Activated T-helper 1 cell treated with anti-CD3 and anti-CD28 coated beads, Interleukin-2, amount 50 U/mL, for 16 hours (primary cell): ENCODE data around the gene ATXN2.
"Not testable (repeated sequence)": the region's sequence is repeated elsewhere in the genome, so short reads cannot be mapped to it uniquely, and the experiment has no call there.

Experiments
- DNase-seq, 2 donors: peaks; one replicate each; pipeline ENCODE4 v3.0.0-alpha.2; 2020; ENCODE audit warnings: low read depth in 1 of 2, low spot score in 1 of 2

Gene ATXN2

DNA sequence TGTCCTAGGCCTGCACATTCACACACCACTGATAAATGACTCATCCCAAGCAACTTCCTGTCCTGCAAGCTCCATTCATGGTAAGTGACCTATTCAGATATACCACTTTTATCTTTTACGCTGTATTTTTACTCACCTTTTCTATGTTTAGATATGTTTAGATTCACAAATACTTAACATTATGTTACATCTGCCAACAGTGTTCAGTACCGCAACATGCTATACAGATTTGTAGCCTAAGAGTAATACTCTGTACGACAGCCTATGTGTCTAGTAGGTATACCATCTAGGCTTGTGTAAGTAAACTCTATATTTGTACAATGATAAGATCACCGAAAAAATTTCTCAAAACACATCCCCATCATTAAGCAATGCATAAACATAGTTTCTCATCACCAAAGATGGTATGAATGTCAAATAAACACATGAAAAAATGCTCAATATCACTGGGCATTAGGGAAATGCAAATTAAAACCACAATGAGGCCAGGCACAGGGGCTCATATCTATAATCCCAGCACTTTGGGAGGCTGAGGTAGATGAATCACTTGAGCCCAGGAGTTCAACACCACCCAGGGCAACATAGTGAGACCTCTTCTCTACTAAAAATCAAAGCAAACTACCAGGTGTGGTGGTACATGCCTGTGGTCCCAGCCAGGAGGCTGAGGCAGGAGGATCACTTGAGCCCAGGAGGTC is 20.7 kb downstream of the ATXN2 start:
- DNase-seq, result no peak

DNA sequence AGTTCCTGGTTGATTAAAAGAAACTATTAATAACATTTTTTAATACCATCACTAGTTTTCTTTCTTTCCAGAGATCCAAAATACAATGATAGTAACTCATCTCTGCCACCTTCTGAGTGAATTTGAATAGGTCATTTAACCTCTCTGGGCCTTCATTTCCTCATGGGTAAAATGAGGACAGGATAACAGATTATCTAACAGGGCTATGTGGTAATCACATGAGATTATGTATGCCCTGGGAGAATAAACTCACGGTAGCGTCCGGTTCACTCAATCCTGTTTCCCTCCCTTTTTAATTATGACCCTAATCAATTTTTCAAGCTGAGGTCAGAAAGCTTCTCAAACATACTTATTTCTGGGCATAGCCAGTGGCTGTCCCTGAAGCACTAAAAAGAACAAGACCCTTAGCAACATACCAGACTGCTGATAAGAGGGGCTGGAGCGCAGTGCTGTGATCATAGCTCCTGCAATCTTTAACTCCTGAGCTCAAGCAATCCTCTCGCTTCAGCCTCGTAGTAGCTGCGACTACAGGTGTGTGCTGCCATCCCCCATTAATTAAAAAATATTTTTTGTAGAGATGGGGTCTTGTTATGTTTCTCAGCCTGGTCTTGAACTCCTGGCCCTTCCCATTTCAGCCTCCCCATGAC is 24.2 kb downstream of the ATXN2 start:
- DNase-seq, result no peak

DNA sequence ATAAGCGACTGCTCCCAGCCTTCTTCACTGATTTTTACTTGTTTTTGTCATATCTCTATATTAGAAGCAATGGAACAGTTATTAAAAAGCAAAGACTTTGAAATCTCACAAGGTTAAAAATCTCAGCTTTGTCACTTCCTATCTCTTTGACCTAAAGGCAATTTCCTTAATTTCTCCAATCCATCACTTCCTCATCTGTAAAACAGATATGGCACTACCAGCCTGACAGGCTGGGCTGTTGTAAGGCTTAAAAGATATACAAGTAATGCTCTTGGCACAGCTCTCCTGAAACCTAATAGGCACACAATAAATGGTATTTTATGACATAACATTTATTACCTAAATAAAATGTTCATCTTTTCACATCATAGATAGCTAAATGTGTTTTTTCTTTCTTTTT is 25.6 kb downstream of the ATXN2 start:
- DNase-seq, result no peak

GRCh38 chr12:111570084-111570961 is 28.8 kb downstream of the ATXN2 start:
- DNase-seq, result no peak

DNA sequence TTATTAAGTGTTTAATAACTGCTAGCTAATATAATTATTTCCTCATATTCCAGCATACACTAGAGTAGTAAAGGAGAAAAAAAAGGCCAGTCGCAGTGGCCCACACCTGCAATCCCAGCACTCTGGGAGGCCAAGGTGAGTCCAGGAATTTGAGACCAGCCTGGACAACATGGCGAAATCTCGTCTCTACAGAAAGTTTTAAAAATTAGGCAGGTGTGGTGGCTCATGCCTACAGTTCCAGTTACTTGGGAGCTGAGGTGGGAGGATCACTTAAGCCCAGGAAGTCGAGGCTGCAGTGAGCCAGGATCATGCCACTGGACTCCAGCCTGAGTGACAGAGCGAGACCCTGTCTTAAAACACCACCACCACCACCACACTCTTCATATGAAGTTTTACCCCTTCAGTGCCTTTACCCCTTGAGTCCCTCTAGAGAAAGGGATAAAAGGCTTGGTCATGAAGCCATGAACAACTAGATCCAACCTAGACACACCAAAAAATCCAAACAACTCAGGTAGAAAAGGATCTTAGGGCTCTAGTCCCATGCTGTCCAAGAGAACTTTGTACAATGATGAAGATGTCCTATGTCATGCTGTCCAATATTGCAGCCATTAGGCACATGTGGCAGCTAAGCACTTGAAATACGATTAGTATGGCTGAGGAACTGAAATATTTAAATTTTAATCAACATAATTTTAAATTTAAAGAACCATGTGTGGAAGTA is 29.6 kb downstream of the ATXN2 start:
- no peak for DNase-seq

DNA sequence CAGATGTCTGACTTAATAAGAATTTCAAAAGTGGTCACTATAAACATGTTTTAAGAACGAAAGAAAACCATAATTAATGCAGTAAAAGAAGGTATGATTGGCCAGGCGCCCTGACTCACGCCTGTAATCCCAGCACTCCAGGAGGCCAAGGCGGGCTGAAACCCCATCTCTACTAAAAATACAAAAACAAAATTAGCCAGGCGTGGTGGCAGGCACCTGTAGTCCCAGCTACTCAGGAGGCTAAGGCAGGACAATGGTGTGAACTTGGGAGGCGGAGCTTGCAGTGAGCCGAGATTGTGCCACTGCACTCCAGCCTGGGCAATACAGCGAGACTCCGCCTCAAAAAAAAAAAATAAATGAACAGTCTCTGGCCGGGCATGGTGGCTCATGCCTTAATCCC is 38.3 kb downstream of the ATXN2 start:
- DNase-seq, result not testable (repeated sequence)

DNA sequence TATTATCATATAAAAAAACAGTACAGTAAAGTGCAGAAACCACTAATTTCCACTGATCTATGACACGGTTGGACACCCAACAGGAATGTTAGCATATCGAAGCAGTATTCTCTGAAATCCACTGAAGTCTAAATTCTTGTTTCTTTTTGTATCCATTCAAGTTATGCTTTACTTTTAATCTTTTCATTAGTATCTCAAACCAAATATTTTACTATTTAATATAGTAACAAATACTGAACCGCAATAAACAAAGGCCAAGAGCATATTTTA is 41.1 kb downstream of the ATXN2 start:
- no peak for DNase-seq

DNA sequence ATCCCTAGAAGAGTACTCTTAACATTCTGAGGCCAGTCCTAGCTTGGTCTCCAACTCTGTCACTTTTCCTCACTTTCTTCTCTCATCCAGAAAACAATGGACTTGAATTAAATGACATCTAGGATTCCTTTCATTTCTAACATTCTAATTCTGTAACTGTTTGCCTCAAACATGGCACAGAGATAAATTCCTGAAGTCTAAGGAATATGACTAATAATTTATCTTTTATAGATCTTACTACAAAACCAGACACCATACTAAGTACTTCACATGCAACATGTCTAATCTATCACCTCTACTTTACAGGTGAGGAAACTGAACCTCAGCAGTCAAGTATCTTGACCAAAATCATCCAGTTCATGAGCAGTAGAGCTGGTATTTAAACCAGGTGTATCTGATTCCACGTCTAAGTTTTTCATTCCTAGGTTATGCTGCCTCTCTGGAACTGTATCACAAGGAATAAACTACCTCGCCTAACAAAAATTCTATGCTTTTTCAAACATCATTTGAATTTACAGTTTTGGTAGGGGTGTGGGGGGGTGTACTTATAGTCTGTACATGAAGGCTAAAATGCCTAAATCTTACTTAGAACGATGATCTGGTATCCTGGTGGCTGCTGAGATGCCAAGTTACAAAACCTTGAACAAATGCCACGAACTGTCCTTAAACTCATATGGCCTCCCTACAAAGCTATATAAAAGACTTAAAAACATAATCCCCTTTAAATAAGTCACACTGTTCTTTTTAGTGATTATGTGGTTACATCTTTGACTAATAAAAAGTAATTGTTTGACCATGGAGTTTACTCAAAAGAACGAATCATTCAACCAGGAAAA is 41.6 kb downstream of the ATXN2 start:
- no peak for DNase-seq

DNA sequence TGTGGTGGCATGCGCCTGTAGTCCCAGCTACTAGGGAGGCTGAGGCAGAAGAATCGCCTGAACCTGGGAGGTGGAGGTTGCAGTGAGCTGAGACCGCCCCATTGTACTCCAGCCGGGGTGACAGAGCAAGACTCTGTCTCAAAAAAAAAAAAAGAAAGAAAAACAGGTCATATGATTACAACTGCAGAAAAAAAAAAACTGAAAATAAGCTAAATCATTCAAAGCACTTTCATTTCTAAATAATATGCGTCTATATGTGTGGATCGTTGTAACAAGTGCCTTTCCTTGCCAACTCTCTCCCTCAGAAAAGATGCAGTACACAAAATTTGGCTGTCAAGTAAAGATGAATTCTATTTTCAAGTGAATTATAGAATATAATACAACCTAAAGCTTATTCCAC is 42.4 kb downstream of the ATXN2 start:
- no peak for DNase-seq

- DNase-seq, result not testable (repeated sequence)
These were observed 43.8 kb downstream of the ATXN2 start for GRCh38 chr12:111555313-111555712.

DNA sequence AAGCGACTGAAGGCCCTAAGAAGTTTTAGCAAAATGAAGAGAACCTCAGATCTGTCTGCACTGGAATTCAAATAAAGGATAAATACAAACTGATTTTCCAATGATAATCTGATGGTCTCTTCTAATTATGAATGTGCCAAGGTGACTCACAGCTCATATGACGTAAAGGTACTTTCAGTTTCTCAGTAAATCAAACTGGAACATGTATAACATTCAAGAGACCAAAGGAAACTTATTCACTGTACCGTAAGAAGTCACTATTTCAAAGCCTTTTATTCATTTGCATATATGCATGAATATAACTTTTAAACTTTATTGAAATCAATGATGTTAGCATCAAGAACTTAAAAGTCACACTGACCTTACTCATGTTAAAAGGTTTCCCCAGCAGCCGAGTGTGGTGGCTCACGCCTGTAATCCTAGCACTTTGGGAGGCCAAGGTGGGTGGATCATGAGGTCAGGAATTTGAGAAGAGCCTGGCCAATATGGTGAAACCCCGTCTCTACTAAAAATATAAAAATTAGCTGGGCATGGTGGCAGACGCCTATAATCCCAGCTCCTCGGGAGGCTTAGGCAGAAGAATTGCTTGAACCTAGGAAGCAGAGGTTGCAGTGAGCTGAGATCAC is 52.2 kb downstream of the ATXN2 start:
- no peak for DNase-seq

GRCh38 chr12:111546171-111546570 is 52.9 kb downstream of the ATXN2 start:
- DNase-seq, result no peak

GRCh38 chr12:111544032-111544431 is 55.1 kb downstream of the ATXN2 start:
- DNase-seq, result no peak

- DNase-seq, result no peak
These were observed 66.4 kb downstream of the ATXN2 start for GRCh38 chr12:111532751-111533150.

DNA sequence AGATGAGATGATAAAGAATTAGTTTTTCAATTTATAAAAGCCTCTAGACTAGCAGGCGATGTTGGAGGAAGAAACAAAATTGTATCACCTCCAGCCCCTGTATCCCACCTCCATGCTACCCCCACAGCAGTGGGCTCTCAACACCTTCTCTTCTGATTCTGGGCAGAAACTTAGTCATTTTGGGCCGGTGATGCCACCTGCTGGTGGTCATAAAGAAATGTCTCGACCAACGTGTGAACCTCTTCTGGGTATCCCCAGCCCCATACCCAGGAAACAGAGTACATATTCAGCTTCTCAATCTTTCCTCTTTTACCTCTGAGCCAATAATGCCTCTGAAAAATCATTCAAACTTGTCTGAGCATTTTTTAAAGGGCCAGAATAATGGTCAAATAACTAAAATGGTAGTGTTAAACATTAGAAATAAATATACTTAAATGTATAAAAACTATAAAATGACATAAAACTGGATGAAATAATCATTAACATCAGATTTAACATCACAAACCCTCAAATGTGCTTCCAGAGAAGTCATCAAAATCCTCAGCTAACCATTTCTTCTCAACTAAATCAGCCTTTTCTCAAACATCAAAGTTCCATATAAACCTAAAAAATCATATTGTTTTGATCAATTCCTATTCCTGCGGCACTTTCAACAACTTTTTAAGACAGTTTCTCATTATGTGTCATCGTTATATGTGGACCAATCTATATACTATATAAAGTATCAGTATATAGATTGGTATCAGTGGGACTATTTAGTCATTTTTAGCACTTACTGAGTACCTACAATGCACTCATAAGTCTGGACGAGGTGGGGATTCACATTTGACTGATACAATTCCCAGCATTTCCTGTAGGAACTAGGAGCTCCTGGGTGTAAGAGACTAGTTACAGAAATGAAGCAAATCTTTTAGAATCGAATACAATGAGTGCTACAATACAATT is 69.4 kb downstream of the ATXN2 start:
- peak; percentile 27 to 31 for DNase-seq

GRCh38 chr12:111523587-111524167 is 75.4 kb downstream of the ATXN2 start:
- no peak for DNase-seq

- DNase-seq, result no peak
These were observed 77.3 kb downstream of the ATXN2 start for GRCh38 chr12:111521801-111522200.

- DNase-seq, result no peak
These were observed 79.2 kb downstream of the ATXN2 start for GRCh38 chr12:111519937-111520336.

DNA sequence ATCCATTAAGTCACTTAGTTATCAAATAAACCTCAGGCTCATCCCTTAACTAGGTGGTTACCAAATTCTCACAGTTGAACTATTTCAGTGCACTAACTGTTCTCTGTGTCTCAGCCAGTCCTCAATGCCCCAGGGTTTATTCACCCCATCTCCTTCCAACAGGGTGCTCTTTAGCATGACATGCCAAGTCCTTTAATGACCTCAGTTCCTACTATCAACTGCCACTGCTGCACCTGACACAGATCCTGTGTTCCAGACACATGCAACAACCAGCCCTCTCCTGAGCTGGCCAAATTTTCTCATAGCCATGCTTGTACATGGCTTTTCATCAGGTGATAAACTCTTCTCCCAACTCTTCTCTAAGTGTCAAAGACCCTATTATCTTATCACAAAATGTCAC is 80.0 kb downstream of the ATXN2 start:
- no peak for DNase-seq
